Measurements from ENCODE around the gene PEX1.
"Not testable (repeated sequence)": the region's sequence is repeated elsewhere in the genome, so short reads cannot be mapped to it uniquely, and the experiment has no call there.

Gene PEX1

DNA sequence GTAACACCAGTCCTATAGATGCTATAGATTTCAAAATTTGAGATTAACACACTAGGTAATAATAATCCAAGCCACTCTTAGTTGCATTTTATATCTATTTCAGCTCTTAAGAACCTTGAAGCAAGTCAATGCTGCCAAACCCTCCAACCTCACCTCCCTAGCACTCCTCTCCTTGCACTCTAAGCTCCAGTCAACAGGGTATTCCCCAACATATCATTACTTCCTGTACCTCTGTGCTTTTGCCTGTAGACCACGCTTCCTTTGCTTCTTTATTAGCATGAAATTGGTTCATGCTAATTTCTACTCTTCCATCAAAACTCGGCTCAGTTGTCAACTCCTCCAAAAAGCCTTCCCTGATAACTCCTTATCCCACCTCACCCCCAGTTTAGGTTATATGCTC, 24.6 kb downstream of the PEX1 start:
- DNase-seq = no peak

DNA sequence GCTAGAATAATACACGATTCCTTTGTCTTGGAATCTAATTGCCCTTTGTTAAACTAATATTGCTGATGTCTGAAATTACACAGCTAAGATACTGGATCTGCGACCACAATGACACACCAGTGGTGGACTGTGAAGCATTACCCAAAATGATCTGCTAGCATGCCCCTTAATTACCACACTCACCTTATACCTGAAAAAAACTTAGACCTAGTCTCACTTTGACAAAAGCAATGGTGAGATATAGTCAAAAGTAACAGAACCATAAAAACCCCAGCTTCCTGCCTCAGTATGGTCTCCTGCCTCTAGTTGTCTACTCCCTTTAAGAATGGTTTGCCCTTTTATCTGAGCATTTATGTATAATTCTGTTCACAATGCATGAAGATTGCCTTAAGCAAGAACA, 29.8 kb downstream of the PEX1 start:
- DNase-seq = no peak

DNA sequence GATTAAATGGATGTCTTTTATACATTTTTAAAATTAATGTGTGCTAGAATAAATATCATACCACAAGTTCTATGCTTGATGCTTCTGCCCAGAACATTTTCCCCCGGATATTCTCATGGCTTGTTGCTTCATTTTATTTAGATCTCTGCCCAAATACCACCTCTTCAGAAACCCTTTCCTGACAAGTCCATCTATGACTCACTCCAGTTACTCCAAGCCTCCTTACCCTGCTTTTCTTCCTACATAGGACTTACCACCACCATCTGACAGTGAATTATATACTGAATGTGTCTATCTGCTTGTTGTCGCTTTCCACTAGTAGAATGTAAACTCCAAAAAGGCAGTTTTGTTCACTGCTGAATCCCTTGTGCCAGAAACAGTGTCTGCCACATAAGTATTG, 31.4 kb downstream of the PEX1 start:
- DNase-seq = no peak

DNA sequence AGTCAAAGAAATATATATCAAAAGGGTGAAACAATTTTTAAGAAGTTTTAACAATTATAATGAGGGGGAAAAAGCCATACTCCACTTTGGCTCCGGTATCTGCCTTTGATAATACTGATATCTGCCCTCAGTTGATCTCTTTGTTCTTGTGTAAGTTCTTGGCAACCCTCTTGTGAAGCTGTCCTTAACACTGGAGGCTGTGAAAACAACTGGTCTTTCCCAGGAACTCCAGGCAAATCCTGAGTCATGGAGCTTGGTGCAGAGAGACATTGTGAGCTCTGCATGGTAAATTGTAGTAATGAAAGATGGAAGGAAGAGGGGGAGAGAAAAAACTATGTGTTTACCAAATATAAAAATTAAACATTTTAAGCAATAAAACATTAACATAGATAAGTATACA, 38.7 kb downstream of the PEX1 start:
- no peak for DNase-seq

DNA sequence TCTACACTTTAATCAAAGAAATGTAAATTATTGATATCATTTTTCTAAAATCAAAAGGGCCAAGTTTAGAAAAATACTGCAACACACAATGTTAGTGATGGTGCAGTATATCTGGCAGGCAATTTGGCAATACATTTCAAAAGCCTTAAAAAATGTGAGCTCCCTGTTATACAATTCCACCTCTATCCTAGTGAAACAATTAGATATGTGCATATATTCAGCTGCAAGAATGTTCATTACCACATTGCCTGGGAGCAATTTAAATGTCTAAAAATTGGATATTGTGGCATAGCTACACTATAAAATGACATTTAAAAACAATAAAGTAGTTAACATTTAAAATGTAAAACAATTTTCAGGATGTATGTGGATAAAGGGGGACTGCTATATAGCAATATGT, 40.5 kb downstream of the PEX1 start:
- DNase-seq = no peak

DNA sequence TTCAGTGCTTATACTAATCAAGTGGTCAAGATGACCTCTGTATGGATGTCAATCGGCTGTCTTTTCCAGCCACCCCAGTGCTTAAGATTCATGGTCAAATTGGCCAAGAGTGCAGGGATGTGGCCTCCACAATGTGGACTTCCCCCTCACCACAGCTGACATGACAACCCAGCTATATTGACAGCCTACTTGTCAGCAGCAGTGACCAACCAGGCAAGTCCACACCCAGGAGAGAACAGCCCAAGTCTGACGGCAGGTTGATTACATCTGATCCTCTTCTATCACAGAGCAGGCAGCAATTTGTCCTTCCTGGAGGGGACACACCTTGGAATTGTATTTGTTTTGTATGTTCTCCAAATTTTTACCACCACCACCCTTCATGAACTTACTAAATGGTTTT, 42.3 kb downstream of the PEX1 start:
- DNase-seq = no peak

DNA sequence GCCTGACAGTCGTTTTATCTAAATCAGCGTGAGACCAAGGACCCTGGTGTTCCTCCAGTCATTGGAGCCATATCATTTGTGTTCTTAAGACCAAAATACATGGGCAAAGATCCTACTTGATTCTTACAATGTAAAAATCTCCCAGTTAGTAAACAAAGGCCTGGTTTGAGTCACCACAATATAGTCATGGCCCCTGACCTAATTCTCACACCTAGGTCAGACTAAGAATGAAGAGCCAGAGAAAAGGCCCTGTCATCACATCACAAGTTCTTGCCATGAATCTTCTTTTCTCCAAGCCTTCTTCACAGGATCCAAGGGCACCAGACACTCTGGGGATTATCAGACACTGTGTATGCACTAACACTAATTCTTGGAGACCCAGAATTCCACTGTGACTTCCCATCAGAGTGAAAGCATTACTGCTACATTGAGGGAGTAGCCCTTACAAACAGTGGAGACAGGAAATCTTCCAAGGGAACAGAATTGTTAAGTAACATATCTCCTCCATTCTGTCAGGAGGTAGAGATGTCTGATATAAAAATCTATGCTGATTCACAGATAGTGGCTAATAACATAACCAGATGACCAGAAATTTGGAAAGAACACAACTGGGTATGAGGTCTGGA, 42.9 kb downstream of the PEX1 start:
- DNase-seq = no peak

DNA sequence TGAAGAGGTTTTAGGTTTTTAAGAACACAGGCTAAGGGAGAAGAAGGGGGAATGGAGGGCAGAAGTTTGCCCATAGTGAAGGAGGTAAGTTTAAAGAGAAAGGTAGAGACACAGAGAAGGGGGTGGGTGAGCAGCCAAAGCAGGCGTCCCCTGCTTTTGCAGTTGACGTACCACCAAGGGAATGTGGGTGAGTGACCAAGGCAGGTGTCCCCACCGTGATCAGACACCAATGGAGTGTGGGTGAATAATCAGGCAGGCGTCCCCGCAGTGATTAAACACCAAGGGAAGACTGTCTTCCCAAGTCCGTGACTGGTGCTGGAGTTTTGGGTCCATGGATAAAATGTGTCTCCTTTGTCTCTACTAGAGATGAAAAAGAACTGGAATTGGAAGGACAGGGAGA, 44.1 kb downstream of the PEX1 start:
- not testable (repeated sequence) for DNase-seq

DNA sequence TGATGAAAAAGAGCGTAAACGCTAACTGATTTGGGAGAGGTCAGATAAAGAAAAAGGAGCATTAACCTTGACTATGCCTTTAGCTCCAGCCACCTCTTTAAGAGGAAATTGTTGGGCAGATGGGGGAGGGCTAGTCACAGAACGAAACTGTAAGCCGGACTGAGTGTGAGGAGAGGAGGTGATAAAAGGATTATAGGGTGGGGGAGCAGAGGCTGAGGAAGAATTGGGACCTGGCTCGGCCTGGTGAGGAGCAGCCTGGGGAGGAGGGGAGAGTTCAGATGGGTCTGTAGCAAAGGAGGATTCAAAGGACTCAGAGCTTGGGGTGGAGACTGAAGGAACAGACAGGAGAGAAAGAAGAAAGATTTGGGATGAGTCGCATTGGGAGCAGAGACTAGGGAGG, 44.7 kb downstream of the PEX1 start:
- not testable (repeated sequence) for DNase-seq

DNA sequence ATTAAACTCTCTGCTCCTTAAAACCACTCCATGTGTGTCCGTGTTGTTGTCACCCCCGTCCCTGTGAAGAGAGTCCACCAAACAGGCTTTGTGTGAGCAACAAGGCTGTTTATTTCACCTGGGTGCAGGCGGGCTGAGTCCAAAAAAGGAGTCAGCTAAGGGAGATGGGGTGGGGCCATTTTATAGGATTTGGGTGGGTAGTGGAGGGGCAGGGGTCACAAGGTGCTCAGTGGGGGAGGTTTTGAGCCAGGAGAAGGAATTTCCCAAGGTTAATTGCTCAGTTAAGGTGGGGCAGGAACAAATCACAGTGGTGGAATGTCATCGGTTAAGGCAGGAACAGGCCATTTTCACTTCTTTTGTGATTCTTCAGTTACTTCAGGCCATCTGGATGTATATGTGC, 49.2 kb downstream of the PEX1 start:
- not testable (repeated sequence) for DNase-seq

DNA sequence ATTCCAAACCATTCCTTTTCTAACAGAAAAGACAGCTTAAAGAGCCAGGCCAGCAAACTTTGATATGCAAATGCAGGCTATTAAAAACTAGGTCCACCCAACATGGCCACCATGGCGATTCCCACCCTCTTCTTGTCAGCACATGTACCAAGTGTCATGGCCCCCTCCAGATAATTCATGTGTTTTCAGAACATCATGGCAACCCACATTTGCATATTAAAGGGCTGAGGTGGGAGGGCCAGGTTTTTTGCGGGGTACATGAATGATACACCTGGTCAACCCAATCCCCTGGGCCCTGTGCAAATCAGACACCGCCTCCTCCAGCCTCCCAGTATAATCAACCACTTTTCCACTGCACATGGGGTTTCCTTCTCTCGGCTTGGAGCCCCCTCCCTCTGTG, 49.6 kb downstream of the PEX1 start:
- no peak for DNase-seq

DNA sequence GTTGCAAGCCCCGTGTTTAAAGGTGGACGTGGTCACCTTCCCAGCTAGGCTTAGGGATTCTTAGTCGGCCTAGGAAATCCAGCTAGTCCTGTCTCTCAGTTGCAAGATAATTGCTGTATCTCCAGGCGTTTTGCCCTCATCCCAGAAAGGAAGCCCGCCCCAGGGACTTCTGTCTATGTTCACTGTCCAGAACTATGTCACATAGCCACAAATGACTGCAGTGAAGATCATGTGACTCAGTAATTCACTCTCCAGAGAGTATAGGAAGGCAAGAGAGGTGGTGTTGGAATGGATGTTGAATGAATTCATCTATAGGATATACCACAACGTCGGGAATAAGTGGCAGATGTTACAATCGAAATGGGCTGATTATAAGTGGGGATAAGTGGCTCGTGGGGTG, 50.2 kb downstream of the PEX1 start:
- no peak for DNase-seq

DNA sequence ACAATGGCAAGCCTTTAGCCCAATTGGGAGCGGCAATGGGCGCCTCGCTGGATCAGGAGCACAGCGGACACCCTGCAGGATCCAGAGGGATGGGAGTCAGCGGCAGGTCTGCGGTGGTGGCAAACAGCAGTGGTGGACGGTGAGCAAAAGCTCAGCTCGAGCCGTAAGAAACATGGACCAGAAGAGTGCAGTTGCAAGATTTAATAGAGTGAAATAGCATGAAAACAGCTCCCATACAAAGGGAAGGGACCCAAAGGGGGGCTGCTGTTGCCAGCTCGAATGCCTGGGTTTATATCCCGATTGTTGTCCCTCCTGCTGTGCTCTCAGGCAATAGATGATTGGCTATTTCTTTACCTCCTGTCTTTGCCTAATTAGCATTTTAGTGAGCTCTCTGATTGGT, 50.6 kb downstream of the PEX1 start, which contains the start of gene ERVW-1:
Gene ERVW-1, minus strand, starts transcription at position 266 of the 400 bp plus-strand sequence. CDS start 7,565 bp downstream, outside the sequence.
- DNase-seq = not testable (repeated sequence)

DNA sequence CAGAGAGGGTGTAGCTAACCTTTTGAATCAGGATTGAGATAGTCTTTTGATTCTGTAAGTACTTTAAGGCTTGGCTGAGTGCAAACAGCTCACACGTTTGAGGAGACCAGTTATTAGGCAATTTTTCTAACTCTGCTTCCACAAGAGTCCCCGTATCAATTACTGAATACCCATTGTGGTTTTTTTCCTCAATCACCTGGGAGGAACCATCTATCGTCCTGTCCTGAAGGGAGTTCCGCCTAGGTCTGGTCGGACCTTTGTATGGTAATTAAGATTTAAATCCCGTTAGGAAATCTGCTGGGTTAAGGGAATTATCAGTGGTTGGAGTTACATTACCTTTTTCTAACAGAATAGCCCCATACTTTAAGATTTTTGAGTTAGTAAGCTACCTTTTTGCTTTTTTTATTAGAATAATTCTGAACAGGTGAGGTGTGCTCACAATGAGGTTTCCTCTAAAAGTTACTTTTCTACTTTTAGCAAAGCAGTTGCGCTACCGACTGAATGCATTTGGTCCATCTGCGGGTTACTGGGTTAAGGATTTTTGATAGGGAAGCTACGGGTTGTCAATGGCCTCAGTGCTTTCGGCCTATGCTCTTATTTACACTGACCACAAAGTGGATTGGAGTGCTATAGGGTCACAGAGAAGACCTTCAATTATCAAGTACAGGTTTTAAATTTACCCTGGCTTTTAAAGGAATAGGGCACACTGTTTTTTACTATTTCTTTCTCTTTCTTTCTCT, 52.3 kb downstream of the PEX1 start:
- DNase-seq = not testable (repeated sequence)

DNA sequence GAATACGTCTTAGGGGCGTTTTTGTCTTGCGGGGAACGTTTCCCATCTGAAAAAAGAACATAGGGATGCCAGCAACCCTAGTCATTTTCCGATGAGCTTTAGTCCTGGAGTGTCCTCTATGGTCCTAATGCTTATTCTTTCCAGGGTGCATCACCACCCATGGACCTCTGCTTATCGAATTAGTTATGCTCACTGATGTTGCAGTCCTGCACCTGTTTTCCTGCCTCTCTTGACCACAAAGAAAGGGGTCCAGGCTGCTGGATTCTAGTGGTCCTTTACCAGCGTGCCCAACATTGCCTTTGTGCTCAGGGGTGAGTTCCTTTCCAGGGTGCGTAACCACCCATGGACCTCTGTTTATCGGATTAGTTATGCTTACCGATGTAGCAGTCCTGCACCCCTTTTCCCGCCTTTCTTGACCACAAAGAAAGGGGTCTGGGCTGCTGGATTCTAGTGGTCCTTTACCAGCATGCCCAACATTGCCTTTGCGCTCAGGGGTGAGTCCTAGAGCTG, 53.0 kb downstream of the PEX1 start:
- not testable (repeated sequence) for DNase-seq

DNA sequence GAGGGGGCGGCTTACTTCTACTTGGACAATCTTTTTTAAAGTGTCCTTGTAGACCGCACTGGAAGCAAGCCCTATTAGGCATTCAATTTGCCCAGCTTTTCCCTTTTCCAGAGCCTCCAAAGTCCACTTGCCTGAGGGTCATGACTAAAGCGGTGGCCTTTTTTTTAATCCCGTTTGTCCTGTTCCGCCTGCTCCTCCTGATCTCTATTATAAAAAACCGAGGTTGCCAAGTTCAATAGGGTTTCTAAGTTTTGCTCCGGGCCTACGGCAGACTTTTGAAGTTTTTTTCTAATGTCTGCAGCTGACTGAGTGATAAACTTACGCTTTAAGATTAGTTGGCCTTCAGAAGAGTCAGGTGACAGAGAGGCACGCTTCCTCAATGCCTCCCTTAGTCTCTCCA, 54.3 kb downstream of the PEX1 start:
- DNase-seq = not testable (repeated sequence)

DNA sequence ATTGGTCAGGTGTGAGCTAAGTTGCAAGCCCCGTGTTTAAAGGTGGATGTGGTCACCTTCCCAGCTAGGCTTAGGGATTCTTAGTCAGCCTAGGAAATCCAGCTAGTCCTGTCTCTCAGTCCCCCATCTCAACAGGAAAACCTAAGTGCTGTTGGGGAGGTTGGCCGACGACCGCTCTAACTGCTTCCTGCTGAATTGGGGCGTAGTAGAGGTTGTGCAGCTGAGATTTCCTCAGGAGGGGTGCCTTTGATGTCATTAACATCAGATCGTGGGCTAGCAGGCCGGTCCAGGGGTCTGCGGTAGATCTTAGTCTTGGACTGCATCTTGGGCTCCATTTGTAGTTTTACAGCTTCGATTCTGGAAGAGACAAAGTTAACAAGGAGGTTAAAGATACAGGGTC, 59.7 kb downstream of the PEX1 start:
- DNase-seq = not testable (repeated sequence)

DNA sequence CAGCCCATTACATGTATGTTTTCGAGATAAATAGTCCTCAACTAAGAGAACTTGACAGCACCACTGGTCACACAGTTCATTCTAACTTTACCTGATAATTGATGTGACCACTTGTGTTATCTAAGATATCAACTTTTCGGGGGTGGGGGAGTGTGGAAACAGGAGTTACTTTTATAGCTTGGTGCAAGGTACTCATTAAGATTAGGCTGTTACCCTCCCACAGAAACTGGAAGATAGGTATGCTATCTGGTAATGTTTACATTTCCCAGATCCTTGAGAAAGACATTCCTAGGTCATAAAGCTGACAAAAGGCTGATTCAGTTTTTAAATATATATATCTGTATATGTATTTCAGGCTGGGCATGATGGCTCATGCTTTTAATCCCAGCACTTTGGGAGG, 61.6 kb downstream of the PEX1 start:
- DNase-seq = no peak

DNA sequence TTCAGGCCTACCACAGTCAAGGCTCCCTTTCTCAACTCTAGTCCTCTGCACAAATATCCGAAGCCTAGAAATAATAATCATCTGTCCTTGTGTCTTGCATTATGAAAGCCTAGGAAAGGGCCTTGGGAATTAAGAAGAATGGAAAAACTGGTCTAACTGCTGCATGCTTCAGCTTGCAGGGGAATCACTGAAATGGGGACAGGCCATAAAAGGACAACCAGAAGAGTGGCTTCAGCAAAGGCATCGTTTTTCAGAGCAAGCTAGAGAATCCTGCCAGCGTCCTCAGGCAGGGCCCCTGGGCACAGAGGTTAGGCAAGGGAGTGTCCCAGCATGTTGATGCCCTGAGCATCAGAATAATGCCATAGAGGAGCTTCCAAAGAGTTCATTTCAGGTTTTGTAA, 63.8 kb downstream of the PEX1 start:
- no peak for DNase-seq

DNA sequence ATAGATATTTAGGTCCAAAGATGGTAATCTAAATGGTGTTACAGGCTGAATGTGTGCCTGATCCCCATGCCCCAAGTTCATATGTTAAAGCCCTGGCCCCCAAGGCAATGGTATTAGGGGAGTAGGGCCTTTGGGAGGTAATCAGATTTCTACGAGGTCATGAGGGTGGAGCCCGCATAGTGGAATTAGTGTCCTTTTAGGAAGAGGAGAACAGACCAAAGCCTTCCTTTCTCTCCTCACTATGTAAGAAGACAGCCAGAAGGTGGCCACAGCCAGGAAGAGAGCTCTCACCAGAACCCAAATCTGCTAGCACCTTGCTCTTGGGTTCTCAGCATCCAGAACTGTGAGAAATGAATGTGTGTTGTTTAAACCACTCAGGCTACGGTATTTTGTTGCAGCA, 65.8 kb downstream of the PEX1 start:
- no peak for DNase-seq

DNA sequence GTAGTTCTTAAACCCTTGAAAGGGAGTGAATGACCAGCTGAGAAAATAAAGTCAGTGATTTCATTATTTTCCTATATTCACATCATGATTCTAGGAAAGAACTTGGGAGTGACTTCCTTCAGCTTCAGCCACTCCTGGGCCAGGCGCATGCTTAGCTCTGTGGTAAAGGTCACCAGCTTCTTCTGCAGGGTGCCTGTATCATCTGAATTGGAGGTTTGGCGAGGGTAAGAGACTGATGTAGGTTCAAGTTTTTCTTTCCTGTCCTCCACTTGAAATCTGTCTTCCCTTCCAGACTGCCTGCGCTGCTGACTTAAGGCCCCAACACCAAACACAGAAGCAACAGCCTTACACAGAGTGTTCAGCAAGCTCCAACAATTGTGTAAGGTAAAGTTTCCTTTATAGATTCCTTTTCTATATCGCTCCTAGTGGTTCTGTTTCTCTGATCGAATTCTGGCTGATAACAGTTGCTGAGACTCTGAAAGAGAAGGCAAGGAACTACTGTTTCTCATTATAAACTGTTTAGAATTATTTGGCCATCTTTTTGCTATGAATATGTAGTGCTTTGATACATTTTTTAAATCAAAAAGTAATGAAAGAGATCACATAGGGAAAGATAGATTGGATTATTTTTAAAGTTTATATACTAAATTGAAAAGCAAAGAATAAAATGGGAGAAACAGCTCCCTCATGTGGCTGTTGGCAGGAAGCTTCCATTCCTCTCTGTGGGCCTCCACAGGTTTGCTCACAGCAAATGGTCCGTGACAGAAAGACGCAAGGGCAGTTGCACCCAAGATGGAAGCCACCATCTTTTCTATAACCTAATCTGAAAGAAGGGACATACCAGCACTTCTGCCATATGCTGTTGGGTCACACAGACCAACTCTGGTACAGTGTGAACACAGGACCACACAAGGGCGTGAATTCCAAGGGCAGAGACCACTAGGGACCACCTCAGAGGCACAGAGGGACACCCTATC, 67.0 kb downstream of the PEX1 start:
- peak; percentile 41 for DNase-seq

DNA sequence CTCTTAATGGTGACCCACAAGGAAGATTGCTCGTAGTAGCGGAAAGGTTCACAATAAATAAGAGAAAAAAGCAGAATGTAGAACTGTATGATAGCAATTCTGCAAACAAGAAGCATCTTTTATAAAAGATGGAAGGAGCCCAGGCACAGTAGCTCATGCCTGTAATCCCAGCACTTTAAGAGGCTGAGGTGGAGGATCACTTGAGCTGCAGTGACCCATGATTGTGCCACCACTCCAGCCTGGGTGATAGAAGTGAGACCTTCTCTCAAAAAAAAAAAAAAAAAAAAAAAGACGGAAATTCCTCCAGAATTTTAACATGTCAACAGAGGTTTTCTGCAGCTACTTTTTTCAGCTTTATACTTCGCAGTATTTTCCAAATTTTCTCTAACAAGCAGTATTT, 67.8 kb downstream of the PEX1 start:
- DNase-seq = no peak

DNA sequence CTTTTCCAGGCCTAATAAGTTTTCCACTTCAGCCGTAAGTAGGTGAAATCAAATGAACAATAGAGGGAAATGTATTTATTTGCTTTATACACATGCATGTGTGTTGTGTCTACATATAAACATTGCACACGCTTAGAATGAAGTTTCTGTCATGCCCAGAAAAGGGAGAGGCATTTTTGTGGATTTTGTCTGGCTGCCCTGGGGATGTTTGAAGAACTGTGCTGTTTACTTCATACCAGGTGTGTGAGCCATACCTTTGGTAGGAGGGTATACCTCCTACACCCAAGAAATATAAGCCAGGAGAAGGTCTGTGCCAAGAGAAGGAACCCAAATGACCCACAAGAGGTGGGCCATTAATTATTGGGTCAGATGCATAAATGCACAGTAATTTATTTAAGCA, 68.2 kb downstream of the PEX1 start:
- DNase-seq = no peak

Measured in DMS 273 treated with DMSO at 0.1 percent for 48 hours (cell line).